ENCODE data around the gene VAV2.

The VAV2 gene

GRCh38 chr9:133878402-133878801 is 113.7 kb downstream of the VAV2 start:
- H3K9ac ChIP-seq (ENCODE audit: low read depth, low read length): no peak overlapping the region
- no peak overlapping the region for H3K4me3 ChIP-seq (ENCODE audit: low read depth, low read length)
- no peaks in the 10 kb centered on the region for H3K27me3 ChIP-seq (ENCODE audit: control insufficient read depth, insufficient read depth, low read length)
- H3K27ac ChIP-seq (ENCODE audit: low read depth, low read length): no peak overlapping the region
- peaks cover 11% of the 10 kb centered on the region; the same call in 1 of the 2 replicates for H3K4me1 ChIP-seq (ENCODE audit: control insufficient read depth, insufficient read depth, low read length)
- H3K9me3 ChIP-seq (ENCODE audit: control insufficient read depth, insufficient read depth, low read length): no peaks in the 10 kb centered on the region
- H3K36me3 ChIP-seq (ENCODE audit: control insufficient read depth, insufficient read depth, low read length): no peaks in the 10 kb centered on the region

GRCh38 chr9:133877967-133878366 is 114.2 kb downstream of the VAV2 start:
- H3K4me3 ChIP-seq (ENCODE audit: low read depth, low read length): no peak overlapping the region
- H3K9ac ChIP-seq (ENCODE audit: low read depth, low read length): no peak overlapping the region
- no peaks in the 10 kb centered on the region for H3K9me3 ChIP-seq (ENCODE audit: control insufficient read depth, insufficient read depth, low read length)
- no peaks in the 10 kb centered on the region for H3K27me3 ChIP-seq (ENCODE audit: control insufficient read depth, insufficient read depth, low read length)
- H3K4me1 ChIP-seq (ENCODE audit: control insufficient read depth, insufficient read depth, low read length): peaks cover 8% of the 10 kb centered on the region; the same call in 1 of the 2 replicates
- H3K36me3 ChIP-seq (ENCODE audit: control insufficient read depth, insufficient read depth, low read length): no peaks in the 10 kb centered on the region
- H3K27ac ChIP-seq (ENCODE audit: low read depth, low read length): no peak overlapping the region

GRCh38 chr9:133877327-133877726 is 114.8 kb downstream of the VAV2 start:
- H3K4me1 ChIP-seq (ENCODE audit: control insufficient read depth, insufficient read depth, low read length): 0 out of 2 replicates have a peak, but pooled peaks cover 1% of the 10 kb centered on the region
- H3K27me3 ChIP-seq (ENCODE audit: control insufficient read depth, insufficient read depth, low read length): no peaks in the 10 kb centered on the region
- no peak overlapping the region for H3K27ac ChIP-seq (ENCODE audit: low read depth, low read length)
- H3K9ac ChIP-seq (ENCODE audit: low read depth, low read length): no peak overlapping the region
- no peaks in the 10 kb centered on the region for H3K9me3 ChIP-seq (ENCODE audit: control insufficient read depth, insufficient read depth, low read length)
- H3K36me3 ChIP-seq (ENCODE audit: control insufficient read depth, insufficient read depth, low read length): no peaks in the 10 kb centered on the region
- no peak overlapping the region for H3K4me3 ChIP-seq (ENCODE audit: low read depth, low read length)

- H3K4me3 ChIP-seq (ENCODE audit: low read depth, low read length): no peak overlapping the region
- H3K9me3 ChIP-seq (ENCODE audit: control insufficient read depth, insufficient read depth, low read length): no peaks in the 10 kb centered on the region
- no peaks in the 10 kb centered on the region for H3K36me3 ChIP-seq (ENCODE audit: control insufficient read depth, insufficient read depth, low read length)
- no peak overlapping the region for H3K9ac ChIP-seq (ENCODE audit: low read depth, low read length)
- H3K27me3 ChIP-seq (ENCODE audit: control insufficient read depth, insufficient read depth, low read length): no peaks in the 10 kb centered on the region
- H3K4me1 ChIP-seq (ENCODE audit: control insufficient read depth, insufficient read depth, low read length): no peaks in the 10 kb centered on the region
- H3K27ac ChIP-seq (ENCODE audit: low read depth, low read length): no peak overlapping the region
Observed at GRCh38 chr9:133876836-133877235, 115.3 kb downstream of the VAV2 start.

GRCh38 chr9:133876144-133876543 is 116.0 kb downstream of the VAV2 start:
- no peak overlapping the region for H3K4me3 ChIP-seq (ENCODE audit: low read depth, low read length)
- no peak overlapping the region for H3K9ac ChIP-seq (ENCODE audit: low read depth, low read length)
- no peak overlapping the region for H3K27ac ChIP-seq (ENCODE audit: low read depth, low read length)
- H3K4me1 ChIP-seq (ENCODE audit: control insufficient read depth, insufficient read depth, low read length): no peaks in the 10 kb centered on the region
- H3K36me3 ChIP-seq (ENCODE audit: control insufficient read depth, insufficient read depth, low read length): no peaks in the 10 kb centered on the region
- no peaks in the 10 kb centered on the region for H3K27me3 ChIP-seq (ENCODE audit: control insufficient read depth, insufficient read depth, low read length)
- H3K9me3 ChIP-seq (ENCODE audit: control insufficient read depth, insufficient read depth, low read length): no peaks in the 10 kb centered on the region

GRCh38 chr9:133875131-133875530 is 117.0 kb downstream of the VAV2 start:
- Histone ChIP-seq H3K4me3 (ENCODE audit: low read depth, low read length) (no peak overlapping the region), H3K9me3 (ENCODE audit: control insufficient read depth, insufficient read depth, low read length) (no peaks in the 10 kb centered on the region), H3K36me3 (ENCODE audit: control insufficient read depth, insufficient read depth, low read length) (no peaks in the 10 kb centered on the region), H3K9ac (ENCODE audit: low read depth, low read length) (no peak overlapping the region), H3K4me1 (ENCODE audit: control insufficient read depth, insufficient read depth, low read length) (no peaks in the 10 kb centered on the region), H3K27me3 (ENCODE audit: control insufficient read depth, insufficient read depth, low read length) (no peaks in the 10 kb centered on the region), H3K27ac (ENCODE audit: low read depth, low read length) (no peak overlapping the region)

- Histone ChIP-seq H3K9ac (ENCODE audit: low read depth, low read length) (no peak overlapping the region), H3K27me3 (ENCODE audit: control insufficient read depth, insufficient read depth, low read length) (no peaks in the 10 kb centered on the region), H3K36me3 (ENCODE audit: control insufficient read depth, insufficient read depth, low read length) (no peaks in the 10 kb centered on the region), H3K4me1 (ENCODE audit: control insufficient read depth, insufficient read depth, low read length) (no peaks in the 10 kb centered on the region), H3K27ac (ENCODE audit: low read depth, low read length) (peak overlapping the region; percentile 14), H3K4me3 (ENCODE audit: low read depth, low read length) (no peak overlapping the region), H3K9me3 (ENCODE audit: control insufficient read depth, insufficient read depth, low read length) (no peaks in the 10 kb centered on the region)
Observed at GRCh38 chr9:133874659-133875058, 117.5 kb downstream of the VAV2 start.

- no peaks in the 10 kb centered on the region for H3K4me1 ChIP-seq (ENCODE audit: control insufficient read depth, insufficient read depth, low read length)
- peak overlapping the region; percentile 7 for H3K27ac ChIP-seq (ENCODE audit: low read depth, low read length)
- no peak overlapping the region for H3K9ac ChIP-seq (ENCODE audit: low read depth, low read length)
- no peak overlapping the region for H3K4me3 ChIP-seq (ENCODE audit: low read depth, low read length)
- H3K9me3 ChIP-seq (ENCODE audit: control insufficient read depth, insufficient read depth, low read length): no peaks in the 10 kb centered on the region
- no peaks in the 10 kb centered on the region for H3K27me3 ChIP-seq (ENCODE audit: control insufficient read depth, insufficient read depth, low read length)
- H3K36me3 ChIP-seq (ENCODE audit: control insufficient read depth, insufficient read depth, low read length): no peaks in the 10 kb centered on the region
Observed at GRCh38 chr9:133874060-133874657, 118.0 kb downstream of the VAV2 start.

GRCh38 chr9:133873461-133873891 is 118.6 kb downstream of the VAV2 start:
- H3K9ac ChIP-seq (ENCODE audit: low read depth, low read length): no peak overlapping the region
- H3K4me3 ChIP-seq (ENCODE audit: low read depth, low read length): no peak overlapping the region
- H3K4me1 ChIP-seq (ENCODE audit: control insufficient read depth, insufficient read depth, low read length): no peaks in the 10 kb centered on the region
- no peaks in the 10 kb centered on the region for H3K36me3 ChIP-seq (ENCODE audit: control insufficient read depth, insufficient read depth, low read length)
- H3K27ac ChIP-seq (ENCODE audit: low read depth, low read length): no peak overlapping the region
- no peaks in the 10 kb centered on the region for H3K9me3 ChIP-seq (ENCODE audit: control insufficient read depth, insufficient read depth, low read length)
- no peaks in the 10 kb centered on the region for H3K27me3 ChIP-seq (ENCODE audit: control insufficient read depth, insufficient read depth, low read length)

GRCh38 chr9:133873009-133873408 is 119.1 kb downstream of the VAV2 start:
- H3K4me3 ChIP-seq (ENCODE audit: low read depth, low read length): no peak overlapping the region
- no peak overlapping the region for H3K27ac ChIP-seq (ENCODE audit: low read depth, low read length)
- H3K9ac ChIP-seq (ENCODE audit: low read depth, low read length): no peak overlapping the region
- no peaks in the 10 kb centered on the region for H3K27me3 ChIP-seq (ENCODE audit: control insufficient read depth, insufficient read depth, low read length)
- no peaks in the 10 kb centered on the region for H3K36me3 ChIP-seq (ENCODE audit: control insufficient read depth, insufficient read depth, low read length)
- H3K4me1 ChIP-seq (ENCODE audit: control insufficient read depth, insufficient read depth, low read length): no peaks in the 10 kb centered on the region
- no peaks in the 10 kb centered on the region for H3K9me3 ChIP-seq (ENCODE audit: control insufficient read depth, insufficient read depth, low read length)

- no peak overlapping the region for H3K27ac ChIP-seq (ENCODE audit: low read depth, low read length)
- no peaks in the 10 kb centered on the region for H3K27me3 ChIP-seq (ENCODE audit: control insufficient read depth, insufficient read depth, low read length)
- H3K4me1 ChIP-seq (ENCODE audit: control insufficient read depth, insufficient read depth, low read length): no peaks in the 10 kb centered on the region
- no peaks in the 10 kb centered on the region for H3K9me3 ChIP-seq (ENCODE audit: control insufficient read depth, insufficient read depth, low read length)
- no peak overlapping the region for H3K4me3 ChIP-seq (ENCODE audit: low read depth, low read length)
- H3K36me3 ChIP-seq (ENCODE audit: control insufficient read depth, insufficient read depth, low read length): no peaks in the 10 kb centered on the region
- no peak overlapping the region for H3K9ac ChIP-seq (ENCODE audit: low read depth, low read length)
Observed at GRCh38 chr9:133870598-133871595, 121.2 kb downstream of the VAV2 start.

Data from HUES48 (cell line).